ENCODE data around the gene TNFAIP1. TPM values are rescaled to one million over a fixed set of nuclear protein-coding genes. Genes with fewer than 3 reads are reported as not detected.

The TNFAIP1 gene
- total RNA-seq, 3 donors from 2014 or later (not counting 1 experiment from before 2014, with no cell fraction given) = 10.5 to 15.7 (median 14.6) TPM

- H3K27ac Mint-ChIP-seq = peak overlapping the region in 1 of 2 donors; percentile 93
- H3K4me3 ChIP-seq (ENCODE audit: low read length) = no peak overlapping the region
- H3K4me1 Mint-ChIP-seq = peaks cover 10 to 23% of the 10 kb centered on the region in 2 donors
- peak overlapping the region; percentile 81 for H3K4me3 Mint-ChIP-seq
- no peaks in the 10 kb centered on the region for H3K36me3 Mint-ChIP-seq
- no peaks in the 10 kb centered on the region for H3K9me3 ChIP-seq (ENCODE audit: control insufficient read depth, insufficient read depth, low read length)
- no peaks in the 10 kb centered on the region for H3K27me3 ChIP-seq (ENCODE audit: control insufficient read depth, insufficient read depth, low read length)
- no peaks in the 10 kb centered on the region for H3K36me3 ChIP-seq (ENCODE audit: control insufficient read depth, insufficient read depth, low read length)
- H3K27me3 Mint-ChIP-seq (ENCODE audit: low read depth in 2 of 2) = no peaks in the 10 kb centered on the region
- DNase-seq (no peak), ATAC-seq (no peak)
- H3K9me3 Mint-ChIP-seq = no peaks in the 10 kb centered on the region
- 100% methylated on average over 1 of the region's 6 CpGs for WGBS (ENCODE audit: insufficient coverage)
- no peak for TF ChIP-seq CTCF (IDR thresholded peaks at IDR 0.05)
- H3K27ac ChIP-seq (ENCODE audit: low read length) = no peak overlapping the region
- peaks cover 23% of the 10 kb centered on the region for H3K4me1 ChIP-seq (ENCODE audit: control insufficient read depth, insufficient read depth, low read length)
- intact Hi-C loops (cut with micrococcal nuclease) = no loop called here
These were observed 37.3 kb downstream of the TNFAIP1 start for GRCh38 chr17:28372945-28373274.

GRCh38 chr17:28379814-28380801 lies 44.5 kb downstream of the TNFAIP1 start:
- H3K27ac Mint-ChIP-seq = no peak overlapping the region
- peaks cover 0 to 8% of the 10 kb centered on the region in 2 donors for H3K27me3 Mint-ChIP-seq (ENCODE audit: low read depth in 2 of 2)
- intact Hi-C loops (cut with micrococcal nuclease) = no loop called here

GRCh38 chr17:28381141-28381825 lies 45.7 kb downstream of the TNFAIP1 start:
- Mint-ChIP-seq H3K9me3 (no peaks in the 10 kb centered on the region), H3K4me1 (peaks cover 7 to 33% of the 10 kb centered on the region in 2 donors), H3K27ac (no peak overlapping the region), H3K27me3 (ENCODE audit: low read depth in 2 of 2) (peaks cover 0 to 8% of the 10 kb centered on the region in 2 donors), H3K4me3 (peak overlapping the region; percentile 25), H3K36me3 (no peaks in the 10 kb centered on the region)
- ATAC-seq (no peak), DNase-seq (peak in 1 of 2 donors; percentile 37)
- Histone ChIP-seq H3K4me1 (ENCODE audit: control insufficient read depth, insufficient read depth, low read length) (peaks cover 24% of the 10 kb centered on the region), H3K27me3 (ENCODE audit: control insufficient read depth, insufficient read depth, low read length) (no peaks in the 10 kb centered on the region), H3K27ac (ENCODE audit: low read length) (no peak overlapping the region), H3K36me3 (ENCODE audit: control insufficient read depth, insufficient read depth, low read length) (no peaks in the 10 kb centered on the region), H3K9me3 (ENCODE audit: control insufficient read depth, insufficient read depth, low read length) (no peaks in the 10 kb centered on the region), H3K4me3 (ENCODE audit: low read length) (no peak overlapping the region)
- no peak for TF ChIP-seq CTCF (IDR thresholded peaks at IDR 0.05)
- intact Hi-C loops (cut with micrococcal nuclease) = no loop called here
- WGBS (ENCODE audit: insufficient coverage) = 44% methylated on average over 72 of the region's 72 CpGs

More at GRCh38 chr17:28379814-28380801, 44.5 kb downstream of the TNFAIP1 start:
- Histone ChIP-seq H3K36me3 (ENCODE audit: control insufficient read depth, insufficient read depth, low read length) (no peaks in the 10 kb centered on the region), H3K4me3 (ENCODE audit: low read length) (no peak overlapping the region), H3K9me3 (ENCODE audit: control insufficient read depth, insufficient read depth, low read length) (no peaks in the 10 kb centered on the region), H3K4me1 (ENCODE audit: control insufficient read depth, insufficient read depth, low read length) (peaks cover 19% of the 10 kb centered on the region), H3K27ac (ENCODE audit: low read length) (no peak overlapping the region), H3K27me3 (ENCODE audit: control insufficient read depth, insufficient read depth, low read length) (no peaks in the 10 kb centered on the region)
- ATAC-seq (no peak), DNase-seq (no peak)
- TF ChIP-seq CTCF (IDR thresholded peaks at IDR 0.05) = no peak
- H3K36me3 Mint-ChIP-seq = no peaks in the 10 kb centered on the region
- H3K4me1 Mint-ChIP-seq = peaks cover 7 to 26% of the 10 kb centered on the region in 2 donors
- no peaks in the 10 kb centered on the region for H3K9me3 Mint-ChIP-seq
- H3K4me3 Mint-ChIP-seq = no peak overlapping the region
- WGBS (ENCODE audit: insufficient coverage) = 76% methylated on average over 10 of the region's 10 CpGs
